HCT116 (cell line): Measurements from ENCODE around the gene CFD. TPM values are rescaled to one million over a fixed set of nuclear protein-coding genes. Genes with fewer than 3 reads are reported as not detected.

ENCODE experiments used
- ATAC-seq: fragments of 200-7000 bp; cut with Tn5 transposase; 2 replicates; pipeline ENCODE4 v1.9.1; 2020; ENCODE audit warnings: mild to moderate bottlenecking, moderate library complexity
- BruUV-seq: library from RNA; stranded (reverse); fragments of 400-500 nt; replicated peaks from 2 replicates; lab custom pipeline; 2021; lab: Mats Ljungman, UMichigan
- CTCF ChIA-PET: fragments of 300-600 bp; sonication (Branson Sonifier 250); formaldehyde crosslinking; loops from one replicate; lab custom pipeline; 2021; ENCODE audit warnings: antibody characterized with exemption; lab: Charles Lee
- POLR2A ChIA-PET: fragments of 300-600, 350-600 bp; sonication (Branson Sonifier 250); formaldehyde crosslinking; loops from one replicate; lab custom pipeline; 2021; ENCODE audit warnings: antibody characterized with exemption; lab: Charles Lee
- RAD21 ChIA-PET, 2 experiments: fragments of 300-600 bp; sonication (Branson Sonifier 250); formaldehyde crosslinking; loops; one replicate each; lab custom pipeline; 2023; ENCODE audit warnings: low total read pairs in 2 of 2; ENCODE audit not compliant: uncharacterized antibody in 2 of 2, unreplicated experiment in 2 of 2, low non-redundant PET in 1 of 2; lab: Charles Lee
- DNase-seq: peaks from one replicate; pipeline ENCODE4 v3.0.0-alpha.2; 2010; ENCODE audit warnings: low read depth, low spot score
- H2AFZ ChIP-seq: fragments of 200-600 bp; shearing (Covaris generic), sonication (generic); 2 replicates; pipeline ENCODE4 v1.6.1; 2017; ENCODE audit warnings: low read depth, mixed run types, mixed read lengths, antibody characterized with exemption, low read length; ENCODE audit not compliant: poor library complexity, severe bottlenecking
- H3K27ac ChIP-seq: 2 replicates; pipeline ENCODE4 v1.5.1; 2012; ENCODE audit warnings: low read depth, low read length
- H3K27me3 ChIP-seq: fragments of 200-600 bp; sonication (generic); 2 replicates; pipeline ENCODE4 v1.6.1; 2016; ENCODE audit warnings: mixed run types, low read length, mixed read lengths; ENCODE audit not compliant: insufficient read depth
- H3K36me3 ChIP-seq, 2 experiments: fragments of 200-500 bp in 1 of 2; fragments of 200-600 bp in 1 of 2; sonication (Bioruptor generic) in 1 of 2; sonication (generic) in 1 of 2; 2 replicates each; pipeline versions ENCODE4 v1.5.1 to v1.6.1; 2014 to 2016; ENCODE audit warnings: low read length in 2 of 2, inconsistent platforms in 1 of 2, mixed read lengths in 1 of 2, mixed run types in 1 of 2; ENCODE audit not compliant: insufficient read depth in 2 of 2, control insufficient read depth in 1 of 2
- H3K4me1 ChIP-seq, 2 experiments: fragments of 200-600 bp in 1 of 2; sonication (generic) in 1 of 2; 2 replicates each; pipeline versions ENCODE4 v1.5.1 to v1.6.1; 2012 to 2017; ENCODE audit warnings: low read length in 2 of 2, inconsistent platforms in 1 of 2, mild to moderate bottlenecking in 1 of 2, mixed read lengths in 1 of 2, mixed run types in 1 of 2, moderate library complexity in 1 of 2; ENCODE audit not compliant: insufficient read depth in 2 of 2, control insufficient read depth in 1 of 2
- H3K4me2 ChIP-seq: fragments of 200-600 bp; sonication (generic); 2 replicates; pipeline ENCODE4 v1.6.1; 2017; ENCODE audit warnings: mixed run types, low read length, mixed read lengths
- H3K4me3 ChIP-seq, 2 experiments: fragments of 200-600 bp in 1 of 2; sonication (generic) in 1 of 2; replicated peaks in 1 of 2; 2 replicates each; pipeline ENCODE4 v1.5.1; 2011 to 2016; ENCODE audit warnings: low read length in 2 of 2, control low read depth in 1 of 2, low read depth in 1 of 2, mild to moderate bottlenecking in 1 of 2, mixed read lengths in 1 of 2, mixed run types in 1 of 2
- H3K79me2 ChIP-seq: fragments of 200-600 bp; sonication (generic); 2 replicates; pipeline ENCODE4 v1.6.1; 2017; ENCODE audit warnings: mild to moderate bottlenecking, mixed run types, low read length, moderate library complexity, mixed read lengths; ENCODE audit not compliant: insufficient read depth
- H3K9ac ChIP-seq: fragments of 200-600 bp; sonication (generic); 2 replicates; pipeline ENCODE4 v1.6.1; 2016; ENCODE audit warnings: low read length, mixed read lengths
- H3K9me2 ChIP-seq: fragments of 200-600 bp; sonication (generic), shearing (Covaris generic); 2 replicates; pipeline ENCODE4 v1.6.1; 2017; ENCODE audit warnings: mixed run types, mild to moderate bottlenecking, moderate library complexity; ENCODE audit not compliant: insufficient read depth
- H3K9me3 ChIP-seq, 2 experiments: fragments of 200-500 bp in 1 of 2; fragments of 200-600 bp in 1 of 2; sonication (Bioruptor generic) in 1 of 2; sonication (generic) in 1 of 2; 2 replicates each; pipeline ENCODE4 v1.6.1; 2014 to 2017; ENCODE audit warnings: low read length in 2 of 2, mixed read lengths in 2 of 2, inconsistent platforms in 1 of 2, low read depth in 1 of 2, mild to moderate bottlenecking in 1 of 2, mixed run types in 1 of 2, moderate library complexity in 1 of 2; ENCODE audit not compliant: control insufficient read depth in 1 of 2, insufficient read depth in 1 of 2
- H4K20me1 ChIP-seq: fragments of 200-600 bp; sonication (generic), shearing (Covaris generic); 2 replicates; pipeline ENCODE4 v1.6.1; 2017; ENCODE audit warnings: mixed run types, mild to moderate bottlenecking, moderate library complexity; ENCODE audit not compliant: insufficient read depth
- ATF3 ChIP-seq: IDR thresholded peaks from 2 replicates; pipeline ENCODE4 v1.6.1; 2012
- CBX3 ChIP-seq: IDR thresholded peaks from 2 replicates; pipeline ENCODE4 v1.6.1; 2012; ENCODE audit warnings: low read depth
- EGR1 ChIP-seq: IDR thresholded peaks from 2 replicates; pipeline ENCODE4 v1.6.1; 2012; ENCODE audit warnings: low read depth
- EZH2 ChIP-seq: fragments of 200-600 bp; sonication (generic); IDR thresholded peaks from 2 replicates; pipeline ENCODE4 v1.6.1; 2017; ENCODE audit warnings: antibody characterized with exemption, mixed run types
- EZH2phosphoT487 ChIP-seq: fragments of 200-600 bp; IDR thresholded peaks from 2 replicates; pipeline ENCODE4 v1.6.1; 2018; ENCODE audit warnings: antibody characterized with exemption, borderline replicate concordance
- JUND ChIP-seq: IDR thresholded peaks from 2 replicates; pipeline ENCODE4 v1.6.1; 2012
- MAX ChIP-seq: IDR thresholded peaks from 2 replicates; pipeline ENCODE4 v1.6.1; 2012
- RAD21 ChIP-seq: IDR thresholded peaks from 2 replicates; pipeline ENCODE4 v1.6.1; 2012; ENCODE audit warnings: low read depth, mild to moderate bottlenecking
- SIN3A ChIP-seq: IDR thresholded peaks from 2 replicates; pipeline ENCODE4 v1.6.1; 2012; ENCODE audit warnings: low read depth
- SP1 ChIP-seq: IDR thresholded peaks from 2 replicates; pipeline ENCODE4 v1.6.1; 2012; ENCODE audit warnings: low read depth
- TCF7L2 ChIP-seq: IDR thresholded peaks from 2 replicates; pipeline ENCODE4 v1.7.0; 2011; ENCODE audit warnings: borderline replicate concordance, inconsistent platforms; ENCODE audit not compliant: insufficient read depth, insufficient read length; ENCODE audit errors: extremely low read depth
- YY1 ChIP-seq: IDR thresholded peaks from 2 replicates; pipeline ENCODE4 v1.6.1; 2011; ENCODE audit warnings: low read length, low read depth, moderate library complexity, mild to moderate bottlenecking; ENCODE audit not compliant: insufficient replicate concordance; ENCODE audit errors: extremely low read depth
- ZNF274 ChIP-seq: fragments of 200-500 bp; sonication (Bioruptor generic); IDR thresholded peaks from 2 replicates; pipeline ENCODE4 v1.6.1; 2014; ENCODE audit warnings: mild to moderate bottlenecking, low read depth, low read length, inconsistent platforms
- intact Hi-C: fragments of 100-400 bp; cut with micrococcal nuclease; formaldehyde crosslinking; loops from 2 replicates; pipeline ENCODE4 v1.10.0; 2022
- total RNA-seq: library from RNA; stranded (reverse); gene quantifications from one replicate; pipeline ENCODE4 v1.2.1, GENCODE V29; 2021; ENCODE audit not compliant: unreplicated experiment
- TF ChIP-seq, protein P1 (sequence below): IDR thresholded peaks from 2 replicates; pipeline ENCODE4 v1.6.1; 2011; ENCODE audit warnings: mild to moderate bottlenecking, low read length, moderate library complexity; ENCODE audit not compliant: insufficient replicate concordance; ENCODE audit errors: extremely low read depth

Gene CFD
- total RNA-seq, 1 experiment from 2014 or later: 80.2 TPM

GRCh38 chr19:863315-863620 is 3.8 kb downstream of the CFD start:
- POLR2A ChIA-PET: interaction anchor here (0.7 kb wide), 1 partner anchor 121 kb away, joined by 3 read pairs; the partner anchor contains the start of gene WDR18
- Histone ChIP-seq H3K36me3 (no peaks in the 10 kb centered on the region; a peak in 1 of 4 replicates), H3K9ac (no peak overlapping the region), H4K20me1 (no peaks in the 10 kb centered on the region), H3K4me1 (peaks cover 14 to 32% of the 10 kb centered on the region in 2 experiments), H3K27ac (no peak overlapping the region; the same call in 1 of the 2 replicates), H3K9me3 (no peaks in the 10 kb centered on the region), H3K4me3 (no peak overlapping the region), H3K27me3 (no peaks in the 10 kb centered on the region), H2AFZ (no peak overlapping the region), H3K79me2 (no peaks in the 10 kb centered on the region), H3K9me2 (no peaks in the 10 kb centered on the region), H3K4me2 (no peak overlapping the region)
- no TSS peak for BruUV-seq
- intact Hi-C loops: no loop called here
- no peak for DNase-seq
- TF ChIP-seq EGR1 (no peak), CBX3 (no peak), JUND (no peak), EZH2phosphoT487 (no peak), ZNF274 (no peak), MAX (no peak), RAD21 (no peak)
- RAD21 ChIA-PET: no interaction called here
- no peak for ATAC-seq
- CTCF ChIA-PET: no interaction called here

DNA sequence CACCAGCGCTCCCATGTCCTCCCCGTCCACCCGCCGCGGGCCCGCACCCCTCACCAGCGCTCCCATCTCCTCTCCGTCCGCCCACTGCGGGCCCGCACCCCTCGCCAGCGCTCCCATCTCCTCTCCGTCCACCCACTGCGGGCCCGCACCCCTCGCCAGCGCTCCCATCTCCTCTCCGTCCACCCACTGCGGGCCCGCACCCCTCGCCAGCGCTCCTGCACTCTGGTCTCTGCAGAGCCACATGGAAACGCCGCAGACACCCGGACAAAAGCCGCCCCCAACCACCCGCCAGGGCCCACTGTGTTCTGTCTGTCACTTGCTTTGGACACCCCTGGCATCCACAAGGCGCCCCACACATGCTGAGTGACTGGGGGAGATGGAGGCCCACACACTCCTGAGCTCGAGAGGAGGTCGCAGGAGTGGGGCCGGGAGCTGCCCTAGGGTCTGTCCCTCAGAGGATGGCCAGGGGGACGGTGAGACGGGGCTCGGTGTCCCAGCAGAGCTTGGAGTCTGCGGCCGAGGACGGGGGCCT is 7.4 kb downstream of the CFD start:
- intact Hi-C loops: no loop called here
- H3K79me2 ChIP-seq: no peaks in the 10 kb centered on the region
- H3K9me2 ChIP-seq: no peaks in the 10 kb centered on the region
- H3K9ac ChIP-seq: no peak overlapping the region
- no TSS peak for BruUV-seq
- no peaks in the 10 kb centered on the region for H3K27me3 ChIP-seq
- no peak for TF ChIP-seq ATF3
- no peak for TF ChIP-seq SIN3A
- no peak for TF ChIP-seq MAX
- no peak for TF ChIP-seq SP1
- TF ChIP-seq, protein P1, sequence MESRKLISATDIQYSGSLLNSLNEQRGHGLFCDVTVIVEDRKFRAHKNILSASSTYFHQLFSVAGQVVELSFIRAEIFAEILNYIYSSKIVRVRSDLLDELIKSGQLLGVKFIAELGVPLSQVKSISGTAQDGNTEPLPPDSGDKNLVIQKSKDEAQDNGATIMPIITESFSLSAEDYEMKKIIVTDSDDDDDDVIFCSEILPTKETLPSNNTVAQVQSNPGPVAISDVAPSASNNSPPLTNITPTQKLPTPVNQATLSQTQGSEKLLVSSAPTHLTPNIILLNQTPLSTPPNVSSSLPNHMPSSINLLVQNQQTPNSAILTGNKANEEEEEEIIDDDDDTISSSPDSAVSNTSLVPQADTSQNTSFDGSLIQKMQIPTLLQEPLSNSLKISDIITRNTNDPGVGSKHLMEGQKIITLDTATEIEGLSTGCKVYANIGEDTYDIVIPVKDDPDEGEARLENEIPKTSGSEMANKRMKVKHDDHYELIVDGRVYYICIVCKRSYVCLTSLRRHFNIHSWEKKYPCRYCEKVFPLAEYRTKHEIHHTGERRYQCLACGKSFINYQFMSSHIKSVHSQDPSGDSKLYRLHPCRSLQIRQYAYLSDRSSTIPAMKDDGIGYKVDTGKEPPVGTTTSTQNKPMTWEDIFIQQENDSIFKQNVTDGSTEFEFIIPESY: no peak
- TF ChIP-seq TCF7L2: no peak
- TF ChIP-seq JUND: no peak
- TF ChIP-seq EZH2: no peak
- TF ChIP-seq YY1: no peak
- H4K20me1 ChIP-seq: no peaks in the 10 kb centered on the region
- H3K36me3 ChIP-seq: peaks cover 5 to 12% of the 10 kb centered on the region in 2 experiments; a peak in 2 of 4 replicates
- no peak overlapping the region for H3K4me2 ChIP-seq
- peaks cover 11 to 27% of the 10 kb centered on the region in 2 experiments for H3K4me1 ChIP-seq
- POLR2A ChIA-PET: no interaction called here
- H3K27ac ChIP-seq: no peak overlapping the region; the same call in 1 of the 2 replicates
- RAD21 ChIA-PET: no interaction called here
- CTCF ChIA-PET: no interaction called here
- DNase-seq: no peak
- no peak for ATAC-seq
- H2AFZ ChIP-seq: no peak overlapping the region
- no peaks in the 10 kb centered on the region for H3K9me3 ChIP-seq
- no peak overlapping the region for H3K4me3 ChIP-seq
